GM23338 (cell line): ENCODE measurements around the gene TACC3. TPM values are rescaled to one million over a fixed set of nuclear protein-coding genes. Genes with fewer than 3 reads are reported as not detected.

Source experiments
- ATAC-seq: fragments of 200-7000 bp; cut with Tn5 transposase; 3 replicates; pipeline ENCODE4 v1.9.1; 2020
- DNase-seq: peaks from one replicate; pipeline ENCODE4 v3.0.0-alpha.2; 2015; ENCODE audit warnings: low spot score
- H2AFZ ChIP-seq: fragments of 200-600 bp; sonication (generic); 2 replicates; pipeline ENCODE4 v1.8.0; 2016; ENCODE audit warnings: antibody characterized with exemption, mild to moderate bottlenecking, moderate library complexity
- H3F3A ChIP-seq: fragments of 200-600 bp; sonication (generic); replicated peaks from 2 replicates; pipeline ENCODE4 v1.8.0; 2017; ENCODE audit warnings: antibody characterized with exemption, mixed run types, low read depth
- H3K27ac ChIP-seq: fragments of 200-600 bp; sonication (generic); 2 replicates; pipeline ENCODE4 v1.6.1; 2016; ENCODE audit warnings: low read depth
- H3K27me3 ChIP-seq: fragments of 200-600 bp; sonication (generic); 2 replicates; pipeline ENCODE4 v1.8.0; 2016; ENCODE audit warnings: mild to moderate bottlenecking, mixed run types, moderate library complexity; ENCODE audit not compliant: insufficient read depth
- H3K36me3 ChIP-seq: fragments of 200-600 bp; sonication (generic); 2 replicates; pipeline ENCODE4 v1.8.0; 2016; ENCODE audit warnings: mild to moderate bottlenecking; ENCODE audit not compliant: insufficient read depth
- H3K4me1 ChIP-seq: fragments of 200-600 bp; sonication (generic); 2 replicates; pipeline ENCODE4 v1.8.0; 2016; ENCODE audit warnings: mild to moderate bottlenecking, moderate library complexity; ENCODE audit not compliant: insufficient read depth
- H3K4me2 ChIP-seq: fragments of 200-600 bp; sonication (generic); 2 replicates; pipeline ENCODE4 v1.7.1; 2017; ENCODE audit warnings: mixed run types
- H3K4me3 ChIP-seq: fragments of 200-600 bp; sonication (generic); 2 replicates; pipeline ENCODE4 v1.6.1; 2016; ENCODE audit warnings: mixed run types
- H3K79me2 ChIP-seq: fragments of 200-600 bp; sonication (generic); replicated peaks from 2 replicates; pipeline ENCODE4 v1.8.0; 2017; ENCODE audit warnings: mild to moderate bottlenecking; ENCODE audit not compliant: insufficient read depth
- H3K9me2 ChIP-seq: fragments of 200-600 bp; sonication (generic); 2 replicates; pipeline ENCODE4 v1.8.0; 2017; ENCODE audit not compliant: insufficient read depth
- H4K20me1 ChIP-seq: fragments of 200-600 bp; sonication (generic); replicated peaks from 2 replicates; pipeline ENCODE4 v1.8.0; 2017; ENCODE audit warnings: mild to moderate bottlenecking; ENCODE audit not compliant: insufficient read depth
- H3K27ac Mint-ChIP-seq: 2 replicates; pipeline ENCODE4 v1.8.0; 2020; ENCODE audit warnings: inconsistent platforms, mild to moderate bottlenecking, moderate library complexity, mixed read lengths
- H3K27me3 Mint-ChIP-seq: 3 replicates; pipeline ENCODE4 v1.8.0; 2022; ENCODE audit warnings: low read depth, mild to moderate bottlenecking, moderate library complexity, mixed read lengths, inconsistent platforms; ENCODE audit not compliant: insufficient read depth, poor library complexity
- H3K36me3 Mint-ChIP-seq: 3 replicates; pipeline ENCODE4 v1.8.0; 2021; ENCODE audit warnings: low read depth, mild to moderate bottlenecking, inconsistent platforms, moderate library complexity, mixed read lengths
- H3K4me1 Mint-ChIP-seq: 3 replicates; pipeline ENCODE4 v1.8.0; 2020; ENCODE audit warnings: mild to moderate bottlenecking, inconsistent platforms, mixed read lengths
- H3K4me3 Mint-ChIP-seq: 3 replicates; pipeline ENCODE4 v1.8.0; 2021; ENCODE audit warnings: moderate library complexity, mild to moderate bottlenecking, inconsistent platforms, mixed read lengths
- H3K9me3 Mint-ChIP-seq: 3 replicates; pipeline ENCODE4 v1.8.0; 2020; ENCODE audit warnings: moderate library complexity, mild to moderate bottlenecking, inconsistent platforms, mixed read lengths
- CREB1 ChIP-seq: fragments of 250-450 bp; sonication (Bioruptor Pico); IDR thresholded peaks from 2 replicates; pipeline ENCODE4 v1.5.0; 2020; ENCODE audit warnings: low read depth, mild to moderate bottlenecking, moderate library complexity
- EZH2 ChIP-seq: fragments of 200-600 bp; sonication (generic); IDR thresholded peaks from one replicate; pipeline ENCODE4 v1.8.0; 2017; ENCODE audit warnings: antibody characterized with exemption, mild to moderate bottlenecking, low read depth; ENCODE audit not compliant: unreplicated experiment
- EZH2phosphoT487 ChIP-seq: fragments of 200-600 bp; sonication (generic); IDR thresholded peaks from one replicate; pipeline ENCODE4 v1.8.1; 2018; ENCODE audit warnings: antibody characterized with exemption; ENCODE audit not compliant: unreplicated experiment
- JUNB ChIP-seq: IDR thresholded peaks from one replicate; pipeline ENCODE4 v1.6.1; 2016; ENCODE audit warnings: antibody characterized with exemption; ENCODE audit not compliant: unreplicated experiment
- NANOG ChIP-seq: IDR thresholded peaks from 2 replicates; pipeline ENCODE4 v1.6.1; 2016; ENCODE audit warnings: antibody characterized with exemption, borderline replicate concordance
- POLR2AphosphoS5 ChIP-seq: IDR thresholded peaks from 2 replicates; pipeline ENCODE4 v1.6.1; 2016; ENCODE audit warnings: antibody characterized with exemption, low read depth
- STAT1 ChIP-seq: IDR thresholded peaks from one replicate; pipeline ENCODE4 v1.6.1; 2016; ENCODE audit warnings: antibody characterized with exemption; ENCODE audit not compliant: unreplicated experiment
- ZNF114 ChIP-seq: fragments of 250-450 bp; sonication (Bioruptor Pico); IDR thresholded peaks from 2 replicates; pipeline ENCODE4 v1.5.0; 2020; ENCODE audit warnings: mild to moderate bottlenecking, moderate library complexity
- ZNF331 ChIP-seq: fragments of 250-450 bp; sonication (Bioruptor Pico); IDR thresholded peaks from 2 replicates; pipeline ENCODE4 v1.5.0; 2020; ENCODE audit warnings: low read depth, mild to moderate bottlenecking, moderate library complexity
- polyA plus RNA-seq: library from polyadenylated mRNA; unstranded; fragments of >200 nt; fragmentation: Nextera tagmentation; extraction: Ambion mirVana; gene quantifications from 2 replicates; pipeline ENCODE4 v1.2.1, GENCODE V29; 2016
- total RNA-seq: library from RNA; depleted of rRNA; stranded (reverse); fragments of >200 nt; shearing (Covaris generic); gene quantifications from 2 replicates; pipeline ENCODE4 v1.2.3, GENCODE V29; 2014
- TF ChIP-seq, protein P1 (sequence below), 2 experiments: fragments of 200-600 bp in 1 of 2; sonication (generic) in 1 of 2; conservative IDR thresholded peaks; 2 replicates each; pipeline versions ENCODE4 v1.5.1 to v1.6.1; 2016 to 2017; ENCODE audit warnings: antibody characterized with exemption in 2 of 2, low read depth in 2 of 2, mild to moderate bottlenecking in 2 of 2, moderate library complexity in 1 of 2
- TF ChIP-seq, protein P2 (sequence below): IDR thresholded peaks from one replicate; pipeline ENCODE4 v1.6.1; 2018; ENCODE audit warnings: antibody characterized with exemption; ENCODE audit not compliant: unreplicated experiment
- TF ChIP-seq, protein P3 (sequence below): IDR thresholded peaks from 2 replicates; pipeline ENCODE4 v1.6.1; 2016; ENCODE audit warnings: antibody characterized with exemption
- TF ChIP-seq, protein P4 (sequence below): fragments of 250-450 bp; sonication (Bioruptor Pico); IDR thresholded peaks from 2 replicates; pipeline ENCODE4 v1.5.0; 2020; ENCODE audit warnings: mild to moderate bottlenecking, moderate library complexity

TACC3 gene
- total and polyA plus RNA-seq, 2 experiments from 2014 or later = 120 TPM

DNA sequence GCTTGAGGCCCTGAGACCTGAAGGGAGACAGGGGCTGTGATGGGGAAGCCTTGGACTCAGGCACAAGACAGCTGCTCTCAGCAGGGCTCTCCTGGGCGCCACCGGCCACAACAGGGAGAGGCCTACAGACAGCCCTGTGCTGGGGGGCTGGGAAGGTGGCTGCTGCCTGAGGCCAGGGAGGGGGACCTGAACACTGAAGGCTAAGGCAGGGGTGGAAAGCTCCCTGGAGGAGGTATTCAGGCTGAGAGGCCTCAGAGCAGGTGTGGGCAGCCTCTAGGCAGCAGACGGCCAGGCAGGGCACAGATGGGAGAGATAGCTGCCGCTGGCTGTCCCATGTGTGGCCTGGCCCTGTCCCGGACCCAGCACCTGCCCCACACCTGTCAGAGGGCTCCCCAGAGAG is 33.0 kb downstream of the TACC3 start:
- H3K36me3 Mint-ChIP-seq = no peaks in the 10 kb centered on the region
- peaks cover 5% of the 10 kb centered on the region for H3K4me1 Mint-ChIP-seq
- Histone ChIP-seq H4K20me1 (no peaks in the 10 kb centered on the region), H3K36me3 (no peaks in the 10 kb centered on the region), H3K27ac (no peak overlapping the region), H2AFZ (no peak overlapping the region), H3K9me2 (no peaks in the 10 kb centered on the region), H3K4me3 (no peak overlapping the region), H3K4me2 (no peak overlapping the region), H3K4me1 (no peaks in the 10 kb centered on the region), H3F3A (no peaks in the 10 kb centered on the region), H3K79me2 (no peaks in the 10 kb centered on the region), H3K27me3 (no peaks in the 10 kb centered on the region)
- no peaks in the 10 kb centered on the region for H3K9me3 Mint-ChIP-seq
- DNase-seq (no peak), ATAC-seq (no peak)
- no peak overlapping the region for H3K27ac Mint-ChIP-seq
- no peaks in the 10 kb centered on the region for H3K27me3 Mint-ChIP-seq
- TF ChIP-seq CREB1 (CRISPR knock-in tag) (no peak), NANOG (no peak), EZH2 (no peak), JUNB (no peak), ZNF331 (CRISPR knock-in tag) (no peak), STAT1 (no peak), EZH2phosphoT487 (no peak), POLR2AphosphoS5 (no peak), ZNF114 (CRISPR knock-in tag) (no peak)
- TF ChIP-seq, protein P1, sequence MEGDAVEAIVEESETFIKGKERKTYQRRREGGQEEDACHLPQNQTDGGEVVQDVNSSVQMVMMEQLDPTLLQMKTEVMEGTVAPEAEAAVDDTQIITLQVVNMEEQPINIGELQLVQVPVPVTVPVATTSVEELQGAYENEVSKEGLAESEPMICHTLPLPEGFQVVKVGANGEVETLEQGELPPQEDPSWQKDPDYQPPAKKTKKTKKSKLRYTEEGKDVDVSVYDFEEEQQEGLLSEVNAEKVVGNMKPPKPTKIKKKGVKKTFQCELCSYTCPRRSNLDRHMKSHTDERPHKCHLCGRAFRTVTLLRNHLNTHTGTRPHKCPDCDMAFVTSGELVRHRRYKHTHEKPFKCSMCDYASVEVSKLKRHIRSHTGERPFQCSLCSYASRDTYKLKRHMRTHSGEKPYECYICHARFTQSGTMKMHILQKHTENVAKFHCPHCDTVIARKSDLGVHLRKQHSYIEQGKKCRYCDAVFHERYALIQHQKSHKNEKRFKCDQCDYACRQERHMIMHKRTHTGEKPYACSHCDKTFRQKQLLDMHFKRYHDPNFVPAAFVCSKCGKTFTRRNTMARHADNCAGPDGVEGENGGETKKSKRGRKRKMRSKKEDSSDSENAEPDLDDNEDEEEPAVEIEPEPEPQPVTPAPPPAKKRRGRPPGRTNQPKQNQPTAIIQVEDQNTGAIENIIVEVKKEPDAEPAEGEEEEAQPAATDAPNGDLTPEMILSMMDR (conservative IDR thresholded peaks at IDR 0.05; ENCODE audit: low read depth in 2 of 2) = no peak
- TF ChIP-seq, protein P2, sequence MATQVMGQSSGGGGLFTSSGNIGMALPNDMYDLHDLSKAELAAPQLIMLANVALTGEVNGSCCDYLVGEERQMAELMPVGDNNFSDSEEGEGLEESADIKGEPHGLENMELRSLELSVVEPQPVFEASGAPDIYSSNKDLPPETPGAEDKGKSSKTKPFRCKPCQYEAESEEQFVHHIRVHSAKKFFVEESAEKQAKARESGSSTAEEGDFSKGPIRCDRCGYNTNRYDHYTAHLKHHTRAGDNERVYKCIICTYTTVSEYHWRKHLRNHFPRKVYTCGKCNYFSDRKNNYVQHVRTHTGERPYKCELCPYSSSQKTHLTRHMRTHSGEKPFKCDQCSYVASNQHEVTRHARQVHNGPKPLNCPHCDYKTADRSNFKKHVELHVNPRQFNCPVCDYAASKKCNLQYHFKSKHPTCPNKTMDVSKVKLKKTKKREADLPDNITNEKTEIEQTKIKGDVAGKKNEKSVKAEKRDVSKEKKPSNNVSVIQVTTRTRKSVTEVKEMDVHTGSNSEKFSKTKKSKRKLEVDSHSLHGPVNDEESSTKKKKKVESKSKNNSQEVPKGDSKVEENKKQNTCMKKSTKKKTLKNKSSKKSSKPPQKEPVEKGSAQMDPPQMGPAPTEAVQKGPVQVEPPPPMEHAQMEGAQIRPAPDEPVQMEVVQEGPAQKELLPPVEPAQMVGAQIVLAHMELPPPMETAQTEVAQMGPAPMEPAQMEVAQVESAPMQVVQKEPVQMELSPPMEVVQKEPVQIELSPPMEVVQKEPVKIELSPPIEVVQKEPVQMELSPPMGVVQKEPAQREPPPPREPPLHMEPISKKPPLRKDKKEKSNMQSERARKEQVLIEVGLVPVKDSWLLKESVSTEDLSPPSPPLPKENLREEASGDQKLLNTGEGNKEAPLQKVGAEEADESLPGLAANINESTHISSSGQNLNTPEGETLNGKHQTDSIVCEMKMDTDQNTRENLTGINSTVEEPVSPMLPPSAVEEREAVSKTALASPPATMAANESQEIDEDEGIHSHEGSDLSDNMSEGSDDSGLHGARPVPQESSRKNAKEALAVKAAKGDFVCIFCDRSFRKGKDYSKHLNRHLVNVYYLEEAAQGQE = no peak
- TF ChIP-seq, protein P3, sequence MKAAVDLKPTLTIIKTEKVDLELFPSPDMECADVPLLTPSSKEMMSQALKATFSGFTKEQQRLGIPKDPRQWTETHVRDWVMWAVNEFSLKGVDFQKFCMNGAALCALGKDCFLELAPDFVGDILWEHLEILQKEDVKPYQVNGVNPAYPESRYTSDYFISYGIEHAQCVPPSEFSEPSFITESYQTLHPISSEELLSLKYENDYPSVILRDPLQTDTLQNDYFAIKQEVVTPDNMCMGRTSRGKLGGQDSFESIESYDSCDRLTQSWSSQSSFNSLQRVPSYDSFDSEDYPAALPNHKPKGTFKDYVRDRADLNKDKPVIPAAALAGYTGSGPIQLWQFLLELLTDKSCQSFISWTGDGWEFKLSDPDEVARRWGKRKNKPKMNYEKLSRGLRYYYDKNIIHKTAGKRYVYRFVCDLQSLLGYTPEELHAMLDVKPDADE = no peak
- TF ChIP-seq, protein P4, sequence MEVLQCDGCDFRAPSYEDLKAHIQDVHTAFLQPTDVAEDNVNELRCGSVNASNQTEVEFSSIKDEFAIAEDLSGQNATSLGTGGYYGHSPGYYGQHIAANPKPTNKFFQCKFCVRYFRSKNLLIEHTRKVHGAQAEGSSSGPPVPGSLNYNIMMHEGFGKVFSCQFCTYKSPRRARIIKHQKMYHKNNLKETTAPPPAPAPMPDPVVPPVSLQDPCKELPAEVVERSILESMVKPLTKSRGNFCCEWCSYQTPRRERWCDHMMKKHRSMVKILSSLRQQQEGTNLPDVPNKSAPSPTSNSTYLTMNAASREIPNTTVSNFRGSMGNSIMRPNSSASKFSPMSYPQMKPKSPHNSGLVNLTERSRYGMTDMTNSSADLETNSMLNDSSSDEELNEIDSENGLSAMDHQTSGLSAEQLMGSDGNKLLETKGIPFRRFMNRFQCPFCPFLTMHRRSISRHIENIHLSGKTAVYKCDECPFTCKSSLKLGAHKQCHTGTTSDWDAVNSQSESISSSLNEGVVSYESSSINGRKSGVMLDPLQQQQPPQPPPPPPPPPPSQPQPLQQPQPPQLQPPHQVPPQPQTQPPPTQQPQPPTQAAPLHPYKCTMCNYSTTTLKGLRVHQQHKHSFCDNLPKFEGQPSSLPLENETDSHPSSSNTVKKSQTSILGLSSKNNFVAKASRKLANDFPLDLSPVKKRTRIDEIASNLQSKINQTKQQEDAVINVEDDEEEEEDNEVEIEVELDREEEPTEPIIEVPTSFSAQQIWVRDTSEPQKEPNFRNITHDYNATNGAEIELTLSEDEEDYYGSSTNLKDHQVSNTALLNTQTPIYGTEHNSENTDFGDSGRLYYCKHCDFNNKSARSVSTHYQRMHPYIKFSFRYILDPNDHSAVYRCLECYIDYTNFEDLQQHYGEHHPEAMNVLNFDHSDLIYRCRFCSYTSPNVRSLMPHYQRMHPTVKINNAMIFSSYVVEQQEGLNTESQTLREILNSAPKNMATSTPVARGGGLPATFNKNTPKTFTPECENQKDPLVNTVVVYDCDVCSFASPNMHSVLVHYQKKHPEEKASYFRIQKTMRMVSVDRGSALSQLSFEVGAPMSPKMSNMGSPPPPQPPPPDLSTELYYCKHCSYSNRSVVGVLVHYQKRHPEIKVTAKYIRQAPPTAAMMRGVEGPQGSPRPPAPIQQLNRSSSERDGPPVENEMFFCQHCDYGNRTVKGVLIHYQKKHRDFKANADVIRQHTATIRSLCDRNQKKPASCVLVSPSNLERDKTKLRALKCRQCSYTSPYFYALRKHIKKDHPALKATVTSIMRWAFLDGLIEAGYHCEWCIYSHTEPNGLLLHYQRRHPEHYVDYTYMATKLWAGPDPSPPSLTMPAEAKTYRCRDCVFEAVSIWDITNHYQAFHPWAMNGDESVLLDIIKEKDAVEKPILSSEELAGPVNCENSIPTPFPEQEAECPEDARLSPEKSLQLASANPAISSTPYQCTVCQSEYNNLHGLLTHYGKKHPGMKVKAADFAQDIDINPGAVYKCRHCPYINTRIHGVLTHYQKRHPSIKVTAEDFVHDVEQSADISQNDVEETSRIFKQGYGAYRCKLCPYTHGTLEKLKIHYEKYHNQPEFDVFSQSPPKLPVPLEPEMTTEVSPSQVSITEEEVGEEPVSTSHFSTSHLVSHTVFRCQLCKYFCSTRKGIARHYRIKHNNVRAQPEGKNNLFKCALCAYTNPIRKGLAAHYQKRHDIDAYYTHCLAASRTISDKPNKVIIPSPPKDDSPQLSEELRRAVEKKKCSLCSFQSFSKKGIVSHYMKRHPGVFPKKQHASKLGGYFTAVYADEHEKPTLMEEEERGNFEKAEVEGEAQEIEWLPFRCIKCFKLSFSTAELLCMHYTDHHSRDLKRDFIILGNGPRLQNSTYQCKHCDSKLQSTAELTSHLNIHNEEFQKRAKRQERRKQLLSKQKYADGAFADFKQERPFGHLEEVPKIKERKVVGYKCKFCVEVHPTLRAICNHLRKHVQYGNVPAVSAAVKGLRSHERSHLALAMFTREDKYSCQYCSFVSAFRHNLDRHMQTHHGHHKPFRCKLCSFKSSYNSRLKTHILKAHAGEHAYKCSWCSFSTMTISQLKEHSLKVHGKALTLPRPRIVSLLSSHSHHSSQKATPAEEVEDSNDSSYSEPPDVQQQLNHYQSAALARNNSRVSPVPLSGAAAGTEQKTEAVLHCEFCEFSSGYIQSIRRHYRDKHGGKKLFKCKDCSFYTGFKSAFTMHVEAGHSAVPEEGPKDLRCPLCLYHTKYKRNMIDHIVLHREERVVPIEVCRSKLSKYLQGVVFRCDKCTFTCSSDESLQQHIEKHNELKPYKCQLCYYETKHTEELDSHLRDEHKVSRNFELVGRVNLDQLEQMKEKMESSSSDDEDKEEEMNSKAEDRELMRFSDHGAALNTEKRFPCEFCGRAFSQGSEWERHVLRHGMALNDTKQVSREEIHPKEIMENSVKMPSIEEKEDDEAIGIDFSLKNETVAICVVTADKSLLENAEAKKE (CRISPR knock-in tag) = no peak
- no peak overlapping the region for H3K4me3 Mint-ChIP-seq
